ENCODE data around the gene STOX2. TPM values are rescaled to one million over a fixed set of nuclear protein-coding genes. Genes with fewer than 3 reads are reported as not detected.

Gene STOX2
- total and polyA plus RNA-seq, 12 donors = 2.2 to 25.5 (median 13.7) TPM

DNA sequence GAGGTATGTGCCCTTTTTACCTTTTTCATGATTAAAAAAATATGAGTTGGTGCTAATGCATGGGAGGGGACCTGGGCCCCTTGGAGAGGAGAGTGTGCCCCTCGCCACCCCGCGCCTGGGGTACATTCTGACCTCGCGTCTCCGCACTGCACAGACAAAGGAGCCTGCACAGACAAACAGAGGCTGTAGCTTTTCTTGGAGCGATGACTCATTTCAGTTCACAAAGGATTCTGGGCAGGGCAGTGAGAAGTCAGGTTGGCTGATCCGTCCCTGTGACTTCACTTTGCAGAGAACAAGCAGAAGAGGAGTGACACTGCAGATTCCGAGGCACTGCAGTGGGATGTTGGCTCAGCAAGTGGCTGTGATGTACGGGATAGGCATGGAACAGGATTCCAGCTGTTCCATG, 82.9 kb downstream of the STOX2 start:
- WGBS, 2 donors = 4 to 5% methylated on average over 10 of the region's 10 CpGs
- intact Hi-C loops (cut with DNase I) = loop anchor here in 6 of 10 donors (5.0 to 10.0 kb wide), 5 partner anchors 81 to 167 kb away; partner anchors contain the start of gene STOX2 (in 3 of the 6)

DNA sequence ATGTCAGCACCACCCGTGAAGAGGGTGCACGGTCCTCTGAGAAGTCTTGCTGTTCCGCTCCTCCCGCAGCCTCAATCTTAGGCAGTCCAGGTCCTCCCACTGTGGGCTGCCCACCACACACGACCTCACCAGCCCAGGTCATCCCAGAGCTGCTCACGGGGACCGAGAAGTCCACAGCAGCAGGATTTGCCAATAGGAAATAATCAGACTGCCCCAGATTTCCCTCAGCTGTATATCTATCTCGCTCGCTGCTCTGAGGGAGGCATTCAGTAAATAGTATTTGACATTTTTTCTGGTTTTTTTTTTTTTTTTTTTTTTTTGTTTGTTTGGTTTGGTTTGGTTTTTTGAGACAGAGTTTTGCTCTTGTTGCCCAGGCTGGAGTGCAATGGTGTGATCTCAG, 83.8 kb downstream of the STOX2 start:
- H3K4me1 ChIP-seq = peaks cover 0 to 47% (median 31%) of the 10 kb centered on the region in 9 donors
- H3K36me3 ChIP-seq = no peaks in the 10 kb centered on the region
- no peaks in the 10 kb centered on the region for H3K9me3 ChIP-seq
- H3K4me3 ChIP-seq = peak overlapping the region in 9 of 10 donors; percentile 10 to 60 (median 47)
- WGBS, 2 donors = 60 to 67% methylated on average over 9 of the region's 9 CpGs
- TF ChIP-seq, protein P1, sequence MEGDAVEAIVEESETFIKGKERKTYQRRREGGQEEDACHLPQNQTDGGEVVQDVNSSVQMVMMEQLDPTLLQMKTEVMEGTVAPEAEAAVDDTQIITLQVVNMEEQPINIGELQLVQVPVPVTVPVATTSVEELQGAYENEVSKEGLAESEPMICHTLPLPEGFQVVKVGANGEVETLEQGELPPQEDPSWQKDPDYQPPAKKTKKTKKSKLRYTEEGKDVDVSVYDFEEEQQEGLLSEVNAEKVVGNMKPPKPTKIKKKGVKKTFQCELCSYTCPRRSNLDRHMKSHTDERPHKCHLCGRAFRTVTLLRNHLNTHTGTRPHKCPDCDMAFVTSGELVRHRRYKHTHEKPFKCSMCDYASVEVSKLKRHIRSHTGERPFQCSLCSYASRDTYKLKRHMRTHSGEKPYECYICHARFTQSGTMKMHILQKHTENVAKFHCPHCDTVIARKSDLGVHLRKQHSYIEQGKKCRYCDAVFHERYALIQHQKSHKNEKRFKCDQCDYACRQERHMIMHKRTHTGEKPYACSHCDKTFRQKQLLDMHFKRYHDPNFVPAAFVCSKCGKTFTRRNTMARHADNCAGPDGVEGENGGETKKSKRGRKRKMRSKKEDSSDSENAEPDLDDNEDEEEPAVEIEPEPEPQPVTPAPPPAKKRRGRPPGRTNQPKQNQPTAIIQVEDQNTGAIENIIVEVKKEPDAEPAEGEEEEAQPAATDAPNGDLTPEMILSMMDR (IDR thresholded peaks at IDR 0.05) = no peak
- intact Hi-C loops (cut with DNase I) = loop anchor here in 6 of 10 donors (5.0 to 10.0 kb wide), 5 partner anchors 82 to 166 kb away; partner anchors contain the start of gene STOX2 (in 3 of the 6)
- DNase-seq (no peak), ATAC-seq (peak in 2 of 8 donors; percentile 9 to 21)
- H3K27ac ChIP-seq = peak overlapping the region; percentile 74 to 93 (median 84)
- no peaks in the 10 kb centered on the region for H3K27me3 ChIP-seq

More for the DNA sequence above, 82.9 kb downstream of the STOX2 start:
- H3K27me3 ChIP-seq = no peaks in the 10 kb centered on the region
- ATAC-seq (peak; percentile 90 to 96 (median 93)), DNase-seq (peak; percentile 44 to 82)
- no peaks in the 10 kb centered on the region for H3K36me3 ChIP-seq
- no peaks in the 10 kb centered on the region for H3K9me3 ChIP-seq
- TF ChIP-seq, protein P1 (IDR thresholded peaks at IDR 0.05) = no peak
- peak overlapping the region in 9 of 10 donors; percentile 19 to 60 (median 47) for H3K4me3 ChIP-seq
- peak overlapping the region; percentile 74 to 93 (median 84) for H3K27ac ChIP-seq
- peaks cover 0 to 47% (median 31%) of the 10 kb centered on the region in 9 donors for H3K4me1 ChIP-seq

DNA sequence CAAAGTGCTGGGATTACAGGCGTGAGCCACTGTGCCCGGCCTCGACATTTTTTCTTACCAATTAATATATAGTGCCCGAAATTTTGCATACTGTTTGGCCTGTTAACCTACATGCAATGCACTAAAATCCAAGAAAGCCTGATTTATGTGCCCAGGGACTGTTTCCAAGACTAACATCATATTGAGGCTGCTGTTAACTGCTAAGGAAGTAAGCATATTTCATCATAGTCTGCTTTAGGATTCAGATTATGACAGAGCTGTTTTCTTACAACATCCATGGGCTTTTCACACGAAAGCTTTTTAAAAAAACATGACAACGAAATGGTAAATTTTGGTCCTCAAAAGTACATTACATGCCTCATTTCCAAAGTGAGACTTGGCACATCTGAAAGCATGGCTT, 84.4 kb downstream of the STOX2 start:
- TF ChIP-seq, protein P1 (IDR thresholded peaks at IDR 0.05) = no peak
- no peaks in the 10 kb centered on the region for H3K27me3 ChIP-seq
- H3K4me1 ChIP-seq = peaks cover 0 to 47% (median 31%) of the 10 kb centered on the region in 9 donors
- ATAC-seq (no peak), DNase-seq (no peak)
- WGBS, 2 donors = 81 to 88% methylated on average over 6 of the region's 6 CpGs
- peak overlapping the region in 7 of 10 donors; percentile 22 to 93 (median 83) for H3K27ac ChIP-seq
- no peak overlapping the region for H3K4me3 ChIP-seq
- intact Hi-C loops (cut with DNase I) = loop anchor here in 6 of 10 donors (5.0 to 10.0 kb wide), 5 partner anchors 82 to 165 kb away; partner anchors contain the start of gene STOX2 (in 3 of the 6)
- H3K36me3 ChIP-seq = no peaks in the 10 kb centered on the region
- no peaks in the 10 kb centered on the region for H3K9me3 ChIP-seq

DNA sequence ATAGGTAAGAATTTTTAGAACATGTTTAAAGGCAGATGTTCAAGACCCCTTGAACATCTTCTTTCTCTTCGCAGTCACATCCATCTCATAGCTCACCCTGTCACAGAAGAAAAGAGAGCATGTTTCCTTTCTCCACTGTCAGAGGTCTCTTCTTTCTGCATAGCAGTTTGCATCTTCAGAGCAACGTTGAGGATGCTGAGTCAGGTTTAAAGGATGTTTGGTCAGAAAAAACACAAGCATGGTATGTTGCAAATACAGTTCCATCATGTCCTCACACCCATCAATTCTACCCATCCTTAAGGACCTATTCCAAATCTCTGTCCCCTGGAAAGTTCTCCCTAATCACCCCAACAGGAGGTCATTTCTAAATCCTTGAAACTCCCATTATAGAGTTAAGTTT, 84.8 kb downstream of the STOX2 start:
- H3K27me3 ChIP-seq = no peaks in the 10 kb centered on the region
- no peaks in the 10 kb centered on the region for H3K36me3 ChIP-seq
- H3K9me3 ChIP-seq = no peaks in the 10 kb centered on the region
- peaks cover 0 to 45% (median 31%) of the 10 kb centered on the region in 9 donors for H3K4me1 ChIP-seq
- no peak overlapping the region for H3K4me3 ChIP-seq
- DNase-seq (no peak), ATAC-seq (no peak)
- H3K27ac ChIP-seq = no peak overlapping the region
- 64 to 75% methylated on average over 2 of the region's 2 CpGs for WGBS, 2 donors
- TF ChIP-seq, protein P1 (IDR thresholded peaks at IDR 0.05) = no peak
- intact Hi-C loops (cut with DNase I) = loop anchor here in 6 of 10 donors (5.0 to 10.0 kb wide), 5 partner anchors 83 to 165 kb away; partner anchors contain the start of gene STOX2 (in 3 of the 6)
